Naive thymus-derived CD8-positive, alpha-beta T cell (primary cell): Measurements from ENCODE around the gene SPTLC2. TPM values are rescaled to one million over a fixed set of nuclear protein-coding genes. Genes with fewer than 3 reads are reported as not detected.

Source experiments
- ATAC-seq, 2 donors: fragments of 150-1000 bp; cut with Tn5 transposase in 1 of 2; sonication (Bioruptor Pico), chemical (Tn5 transposase) in 1 of 2; 1 replicate in 1 of 2; 2 replicates in 1 of 2; pipeline ENCODE4 v1.10.0; 2021; ENCODE audit warnings: mild to moderate bottlenecking in 2 of 2, moderate library complexity in 2 of 2
- POLR2A ChIA-PET: fragments of 350-600 bp; sonication (Branson Sonifier 250); formaldehyde crosslinking; loops from one replicate; lab custom pipeline; 2021; ENCODE audit warnings: antibody characterized with exemption; lab: Charles Lee
- DNase-seq, 10 donors: peaks; one replicate each; pipeline versions ENCODE4 v3.0.0 to v3.0.0-alpha.2; 2020 to 2022
- H3K27ac Mint-ChIP-seq, 10 donors: one replicate each; pipeline ENCODE4 v1.8.0; 2020 to 2022; ENCODE audit warnings: mild to moderate bottlenecking in 10 of 10, mixed read lengths in 10 of 10, moderate library complexity in 4 of 10, inconsistent platforms in 1 of 10
- H3K27me3 Mint-ChIP-seq, 5 donors: one replicate each; pipeline ENCODE4 v1.8.0; 2021 to 2022; ENCODE audit warnings: mixed read lengths in 5 of 5
- H3K36me3 Mint-ChIP-seq, 3 donors: one replicate each; pipeline ENCODE4 v1.8.0; 2020 to 2022; ENCODE audit warnings: mixed read lengths in 3 of 3, mild to moderate bottlenecking in 2 of 3, inconsistent platforms in 1 of 3
- H3K4me1 Mint-ChIP-seq, 4 donors: one replicate each; pipeline ENCODE4 v1.8.0; 2021 to 2022; ENCODE audit warnings: mixed read lengths in 4 of 4
- H3K4me3 Mint-ChIP-seq, 10 donors: one replicate each; pipeline ENCODE4 v1.8.0; 2020 to 2022; ENCODE audit warnings: mild to moderate bottlenecking in 10 of 10, mixed read lengths in 10 of 10, moderate library complexity in 6 of 10, inconsistent platforms in 1 of 10
- H3K9me3 Mint-ChIP-seq, 9 donors: one replicate each; pipeline ENCODE4 v1.8.0; 2020 to 2022; ENCODE audit warnings: mixed read lengths in 9 of 9, mild to moderate bottlenecking in 3 of 9, inconsistent platforms in 1 of 9, moderate library complexity in 1 of 9
- polyA plus RNA-seq, 3 donors: library from polyadenylated mRNA; unstranded; fragments of 300-500 nt; fragmentation: Illumina TruSeq; gene quantifications; one replicate each; pipeline ENCODE4 v1.2.3, GENCODE V29; 2021
- total RNA-seq, 8 experiments: library from RNA in 2 of 8; stranded (reverse) in 2 of 8; gene quantifications; one replicate each; pipeline ENCODE4 v1.2.3 and lab custom pipeline; 2021 to 2026

SPTLC2 gene
- total and polyA plus RNA-seq, 5 experiments from 2014 or later = 10.0 to 26.0 (median 11.8) TPM

GRCh38 chr14:77580477-77580876 lies 36.0 kb downstream of the SPTLC2 start:
- H3K9me3 Mint-ChIP-seq = no peaks in the 10 kb centered on the region
- H3K36me3 Mint-ChIP-seq = peaks cover 0 to 35% (median 13%) of the 10 kb centered on the region in 3 donors
- POLR2A ChIA-PET = interaction anchor here (0.7 kb wide), 1 partner anchor 35 kb away, joined by 8 read pairs; no protein-coding TSS in a partner anchor
- ATAC-seq (no peak), DNase-seq (no peak)
- H3K27ac Mint-ChIP-seq = peak overlapping the region in 7 of 10 donors; percentile 25 to 76 (median 72)
- peaks cover 8 to 38% (median 31%) of the 10 kb centered on the region in 4 donors for H3K4me1 Mint-ChIP-seq
- peak overlapping the region in 6 of 10 donors; percentile 36 to 70 (median 57) for H3K4me3 Mint-ChIP-seq
- no peaks in the 10 kb centered on the region for H3K27me3 Mint-ChIP-seq

GRCh38 chr14:77579780-77580179 lies 36.7 kb downstream of the SPTLC2 start:
- ATAC-seq (no peak), DNase-seq (no peak)
- no peaks in the 10 kb centered on the region for H3K9me3 Mint-ChIP-seq
- H3K27ac Mint-ChIP-seq = peak overlapping the region in 5 of 10 donors; percentile 16 to 88 (median 53)
- no peak overlapping the region for H3K4me3 Mint-ChIP-seq
- no peaks in the 10 kb centered on the region for H3K27me3 Mint-ChIP-seq
- peaks cover 0 to 39% (median 16%) of the 10 kb centered on the region in 3 donors for H3K36me3 Mint-ChIP-seq
- POLR2A ChIA-PET = no interaction called here
- H3K4me1 Mint-ChIP-seq = peaks cover 8 to 38% (median 30%) of the 10 kb centered on the region in 4 donors

DNA sequence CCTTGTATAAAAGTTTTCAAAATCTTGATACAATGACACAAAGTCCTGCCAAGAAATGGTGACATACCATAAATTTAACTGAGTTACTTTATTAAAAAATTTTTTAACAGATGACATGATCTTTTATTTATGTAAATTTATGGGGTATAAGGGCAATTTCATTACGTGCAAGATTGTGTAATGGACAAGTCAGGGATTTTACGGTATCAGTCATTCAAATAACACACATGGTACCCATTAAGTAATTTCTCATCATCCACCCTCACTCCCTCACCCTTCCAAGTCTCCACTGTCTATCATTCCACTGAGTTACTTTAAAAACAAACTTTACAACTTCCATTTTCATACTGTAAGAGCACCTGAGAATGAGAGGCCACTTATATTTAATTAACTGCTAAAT lies 37.4 kb downstream of the SPTLC2 start:
- DNase-seq = no peak
- Mint-ChIP-seq H3K36me3 (peaks cover 0 to 46% (median 20%) of the 10 kb centered on the region in 3 donors), H3K27ac (peak overlapping the region in 2 of 10 donors; percentile 29 to 53)

DNA sequence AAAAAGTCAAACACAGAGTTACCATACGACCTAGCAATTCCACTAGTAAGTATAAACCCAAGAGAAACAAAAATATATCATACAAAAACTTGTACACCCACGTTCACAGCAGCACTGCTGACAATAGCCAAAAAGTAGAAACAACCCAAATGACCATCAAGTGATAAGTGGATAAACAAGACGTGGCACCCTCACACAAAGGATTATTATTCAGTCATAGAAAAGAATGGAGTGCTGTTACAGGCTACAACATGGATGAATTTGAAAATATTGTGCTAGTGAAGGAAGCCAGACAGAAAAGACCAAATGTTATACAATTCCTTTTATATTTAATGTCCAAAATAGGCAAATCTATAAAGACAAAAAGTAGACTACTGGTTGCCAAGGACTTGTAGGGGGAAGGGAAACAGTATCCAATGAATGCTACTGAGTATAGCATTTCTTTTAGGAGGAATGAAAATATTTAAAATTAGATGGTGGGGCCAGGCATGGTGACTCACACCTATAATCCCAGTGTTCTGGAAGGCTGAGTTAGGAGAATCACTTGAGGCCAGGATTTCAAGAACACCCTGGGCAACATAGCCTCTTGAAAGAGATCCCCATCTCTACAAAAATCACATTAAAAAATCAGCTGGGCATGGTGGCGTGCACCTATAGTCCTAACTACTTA lies 41.9 kb downstream of the SPTLC2 start:
- peaks cover 6 to 9% (median 8%) of the 10 kb centered on the region in 4 donors for H3K4me1 Mint-ChIP-seq
- ATAC-seq (no peak), DNase-seq (no peak)
- H3K4me3 Mint-ChIP-seq = no peak overlapping the region
- H3K9me3 Mint-ChIP-seq = no peaks in the 10 kb centered on the region
- POLR2A ChIA-PET = no interaction called here
- no peaks in the 10 kb centered on the region for H3K27me3 Mint-ChIP-seq
- H3K27ac Mint-ChIP-seq = peak overlapping the region in 1 of 10 donors; percentile 22
- H3K36me3 Mint-ChIP-seq = peaks cover 0 to 74% (median 28%) of the 10 kb centered on the region in 3 donors

More for the DNA sequence above, 37.4 kb downstream of the SPTLC2 start:
- H3K4me1 Mint-ChIP-seq = peaks cover 6 to 34% (median 26%) of the 10 kb centered on the region in 4 donors
- H3K4me3 Mint-ChIP-seq = no peak overlapping the region
- POLR2A ChIA-PET = no interaction called here
- no peaks in the 10 kb centered on the region for H3K9me3 Mint-ChIP-seq
- H3K27me3 Mint-ChIP-seq = no peaks in the 10 kb centered on the region
- no peak for ATAC-seq

GRCh38 chr14:77573964-77574363 lies 42.5 kb downstream of the SPTLC2 start:
- DNase-seq (no peak), ATAC-seq (no peak)
- Mint-ChIP-seq H3K27ac (no peak overlapping the region), H3K4me1 (peaks cover 5 to 8% (median 6%) of the 10 kb centered on the region in 4 donors), H3K9me3 (no peaks in the 10 kb centered on the region), H3K4me3 (no peak overlapping the region), H3K27me3 (no peaks in the 10 kb centered on the region), H3K36me3 (peaks cover 0 to 74% (median 31%) of the 10 kb centered on the region in 3 donors)
- POLR2A ChIA-PET = no interaction called here

GRCh38 chr14:77570706-77571268 lies 45.6 kb downstream of the SPTLC2 start:
- Mint-ChIP-seq H3K9me3 (no peaks in the 10 kb centered on the region), H3K36me3 (peaks cover 0 to 67% (median 23%) of the 10 kb centered on the region in 3 donors), H3K27me3 (no peaks in the 10 kb centered on the region), H3K4me3 (no peak overlapping the region), H3K4me1 (peaks cover 5 to 11% (median 6%) of the 10 kb centered on the region in 4 donors), H3K27ac (peak overlapping the region in 2 of 10 donors; percentile 5 to 82)
- ATAC-seq (no peak), DNase-seq (no peak)
- POLR2A ChIA-PET = interaction anchor here (0.7 kb wide), 1 partner anchor 39 kb away, joined by 7 read pairs; no protein-coding TSS in a partner anchor

DNA sequence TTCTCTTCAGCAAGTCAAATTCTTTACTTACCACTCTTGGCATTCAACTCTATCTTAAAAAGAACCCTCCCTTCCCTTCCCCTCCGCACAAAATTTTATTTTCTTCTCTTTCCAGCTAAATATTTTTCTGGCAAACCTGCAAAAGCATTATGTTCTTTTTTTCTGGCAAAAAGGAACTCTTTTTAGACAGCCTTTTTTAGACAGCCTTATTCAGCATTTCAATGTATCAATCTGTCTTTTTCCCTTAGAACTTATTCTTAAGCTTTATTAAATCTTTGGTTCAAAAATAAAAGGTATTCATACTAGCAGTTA lies 50.5 kb downstream of the SPTLC2 start:
- DNase-seq (no peak), ATAC-seq (no peak)
- Mint-ChIP-seq H3K27me3 (no peaks in the 10 kb centered on the region), H3K36me3 (peaks cover 0 to 68% (median 10%) of the 10 kb centered on the region in 3 donors), H3K4me3 (no peak overlapping the region), H3K9me3 (no peaks in the 10 kb centered on the region), H3K4me1 (peaks cover 0 to 10% (median 5%) of the 10 kb centered on the region in 4 donors), H3K27ac (no peak overlapping the region)
- POLR2A ChIA-PET = interaction anchor here (0.5 kb wide), 1 partner anchor 54 kb away, joined by 3 read pairs; no protein-coding TSS in a partner anchor

DNA sequence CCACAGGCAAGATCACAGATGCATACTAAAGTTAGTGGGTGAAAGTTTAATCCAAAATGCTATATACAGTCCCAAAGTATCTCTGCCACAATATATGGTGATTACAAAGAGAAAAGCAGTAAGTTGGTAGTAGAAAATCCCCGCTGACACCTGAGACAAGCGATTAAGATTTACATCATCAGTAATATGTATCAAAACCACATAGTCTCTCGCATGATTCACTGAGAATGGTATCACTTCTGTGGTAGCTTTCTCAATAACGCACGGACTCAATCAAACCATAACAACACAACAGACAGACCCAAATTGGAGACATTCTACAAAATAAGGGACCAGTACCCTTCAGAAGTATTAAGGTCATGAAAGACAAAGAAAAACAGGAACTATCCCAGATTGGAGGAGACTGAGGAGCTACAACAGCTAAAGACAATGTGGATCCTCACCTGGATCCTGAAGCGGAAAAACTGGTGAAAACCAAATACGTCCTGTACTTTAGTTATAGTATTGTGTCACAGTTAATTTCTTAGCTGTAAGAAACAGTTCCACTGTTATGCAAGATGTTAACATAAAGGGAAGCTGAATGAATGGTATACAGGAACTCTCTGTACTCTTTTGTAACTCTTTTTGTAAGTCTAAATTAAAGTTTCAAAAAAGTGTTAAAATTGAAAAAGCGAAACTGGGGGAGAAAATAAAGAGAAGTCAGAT lies 51.0 kb downstream of the SPTLC2 start:
- peak overlapping the region in 1 of 10 donors; percentile 55 for H3K27ac Mint-ChIP-seq
- POLR2A ChIA-PET = interaction anchor here (0.5 kb wide), 1 partner anchor 54 kb away, joined by 3 read pairs; no protein-coding TSS in a partner anchor
- H3K36me3 Mint-ChIP-seq = peaks cover 0 to 68% (median 10%) of the 10 kb centered on the region in 3 donors
- ATAC-seq (no peak), DNase-seq (no peak)
- no peak overlapping the region for H3K4me3 Mint-ChIP-seq
- peaks cover 0 to 8% (median 2%) of the 10 kb centered on the region in 4 donors for H3K4me1 Mint-ChIP-seq
- no peaks in the 10 kb centered on the region for H3K9me3 Mint-ChIP-seq
- H3K27me3 Mint-ChIP-seq = no peaks in the 10 kb centered on the region

- ATAC-seq (no peak), DNase-seq (no peak)
- Mint-ChIP-seq H3K4me3 (no peak overlapping the region), H3K27me3 (no peaks in the 10 kb centered on the region), H3K27ac (peak overlapping the region in 2 of 10 donors; percentile 14 to 29), H3K4me1 (peaks cover 0 to 8% (median 3%) of the 10 kb centered on the region in 4 donors), H3K36me3 (peaks cover 0 to 78% (median 3%) of the 10 kb centered on the region in 3 donors), H3K9me3 (no peaks in the 10 kb centered on the region)
- POLR2A ChIA-PET = no interaction called here
Measured at GRCh38 chr14:77562681-77563080, 53.8 kb downstream of the SPTLC2 start.

- Mint-ChIP-seq H3K27me3 (no peaks in the 10 kb centered on the region), H3K9me3 (no peaks in the 10 kb centered on the region), H3K4me1 (peaks cover 0 to 8% (median 5%) of the 10 kb centered on the region in 4 donors), H3K27ac (no peak overlapping the region), H3K36me3 (peaks cover 0 to 77% (median 4%) of the 10 kb centered on the region in 3 donors), H3K4me3 (no peak overlapping the region)
- ATAC-seq = no peak
- POLR2A ChIA-PET = no interaction called here
- no peak for DNase-seq
Measured at GRCh38 chr14:77561881-77562280, 54.6 kb downstream of the SPTLC2 start.

DNA sequence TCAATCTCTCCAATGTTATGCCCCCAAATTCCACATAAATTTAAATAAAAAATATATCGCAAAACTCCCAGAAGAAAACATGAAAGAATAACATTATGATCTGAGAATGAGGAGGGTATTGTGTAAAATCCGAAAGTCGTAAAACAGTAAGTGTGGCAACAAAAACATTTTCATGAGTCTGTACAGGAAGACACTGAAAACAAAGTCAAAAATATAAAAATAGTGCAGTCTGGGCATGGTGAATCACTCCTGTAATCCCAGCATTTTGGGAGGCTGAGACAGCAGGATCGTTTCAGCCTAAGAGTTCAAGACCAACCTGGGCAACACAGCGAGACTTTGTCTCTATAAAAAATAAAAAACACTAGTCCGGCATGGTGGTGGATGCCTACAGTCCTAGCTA lies 57.1 kb downstream of the SPTLC2 start:
- no peak for ATAC-seq
- Mint-ChIP-seq H3K36me3 (peaks cover 0 to 94% (median 13%) of the 10 kb centered on the region in 3 donors), H3K27me3 (no peaks in the 10 kb centered on the region), H3K4me1 (peaks cover 0 to 8% (median 4%) of the 10 kb centered on the region in 4 donors), H3K27ac (peak overlapping the region in 1 of 10 donors; percentile 40), H3K4me3 (no peak overlapping the region), H3K9me3 (no peaks in the 10 kb centered on the region)
- DNase-seq = no peak
- POLR2A ChIA-PET = no interaction called here

DNA sequence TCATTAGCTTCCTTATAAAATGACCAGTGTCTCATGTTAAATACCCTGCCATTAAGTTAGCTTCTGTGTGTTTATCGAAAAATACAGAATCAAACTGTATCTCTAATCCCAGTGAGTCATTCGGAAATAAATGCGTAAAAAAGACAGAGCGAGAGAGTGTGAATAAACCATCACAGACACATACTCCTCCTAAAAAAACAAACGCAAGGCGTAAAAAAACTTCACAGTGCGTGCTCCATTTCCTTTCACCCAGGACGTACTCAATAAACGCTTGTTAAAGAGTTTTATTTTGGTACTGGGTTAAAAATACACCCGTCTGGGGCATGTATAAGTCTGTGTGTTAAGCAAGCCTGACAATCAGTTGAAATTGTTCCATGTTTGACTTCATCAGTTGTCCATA lies 59.0 kb downstream of the SPTLC2 start:
- H3K27ac Mint-ChIP-seq = no peak overlapping the region
- DNase-seq = no peak
- no peak for ATAC-seq
- peak overlapping the region in 1 of 10 donors; percentile 18 for H3K4me3 Mint-ChIP-seq
- no peaks in the 10 kb centered on the region for H3K9me3 Mint-ChIP-seq
- H3K27me3 Mint-ChIP-seq = no peaks in the 10 kb centered on the region
- H3K36me3 Mint-ChIP-seq = peaks cover 0 to 90% (median 15%) of the 10 kb centered on the region in 3 donors
- peaks cover 0 to 16% (median 5%) of the 10 kb centered on the region in 4 donors for H3K4me1 Mint-ChIP-seq
- POLR2A ChIA-PET = no interaction called here
